ENCODE measurements around the gene PYCR2.
"Not testable (repeated sequence)": the region's sequence is repeated elsewhere in the genome, so short reads cannot be mapped to it uniquely, and the experiment has no call there.

PYCR2 gene

DNA sequence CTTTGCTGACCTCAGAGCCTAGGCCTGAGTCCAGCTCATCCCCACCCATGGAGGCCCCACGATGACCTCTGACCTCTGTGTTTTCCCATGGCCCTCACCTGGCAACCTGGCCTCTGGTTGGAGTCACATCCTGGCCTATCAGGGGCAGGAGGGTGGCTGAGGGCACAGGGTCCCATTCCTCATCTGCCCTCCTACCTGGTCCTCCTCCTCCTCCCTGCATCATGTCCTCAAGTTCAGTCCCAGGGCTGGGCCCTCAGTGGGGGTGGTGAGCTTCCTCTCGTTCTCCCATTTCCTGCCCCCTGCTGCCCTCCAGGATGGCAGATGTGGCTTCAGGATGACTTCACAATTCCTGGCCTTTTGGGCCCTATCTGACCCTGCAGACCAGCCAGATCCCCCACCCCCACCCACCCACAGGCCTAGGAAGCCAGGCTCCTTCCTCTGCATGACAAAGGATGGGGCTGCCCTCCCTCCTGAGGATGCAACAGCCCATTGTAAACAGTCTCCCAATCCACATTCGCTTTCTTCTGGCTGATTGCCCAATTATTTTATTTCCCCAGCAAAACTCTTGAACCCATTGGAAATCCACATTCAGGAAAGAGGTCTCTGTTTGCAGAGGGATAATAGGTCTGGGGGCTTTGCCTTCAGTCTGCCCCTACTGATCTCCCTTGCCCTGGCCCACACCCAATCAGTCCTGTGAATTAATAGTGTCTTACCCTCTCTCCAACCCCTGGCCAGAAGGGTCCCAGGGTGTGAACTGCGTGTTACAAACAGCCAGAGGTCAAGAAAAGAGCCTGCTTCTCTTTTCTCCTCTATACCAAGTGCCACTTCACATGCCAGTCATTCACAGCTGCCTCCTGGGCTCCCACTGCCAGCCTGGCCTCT, 24.8 kb downstream of the PYCR2 start:
- no peak overlapping the region for H3K4me3 ChIP-seq (ENCODE audit: low read length)
- DNase-seq (ENCODE audit: low read depth, low spot score) = no peak

DNA sequence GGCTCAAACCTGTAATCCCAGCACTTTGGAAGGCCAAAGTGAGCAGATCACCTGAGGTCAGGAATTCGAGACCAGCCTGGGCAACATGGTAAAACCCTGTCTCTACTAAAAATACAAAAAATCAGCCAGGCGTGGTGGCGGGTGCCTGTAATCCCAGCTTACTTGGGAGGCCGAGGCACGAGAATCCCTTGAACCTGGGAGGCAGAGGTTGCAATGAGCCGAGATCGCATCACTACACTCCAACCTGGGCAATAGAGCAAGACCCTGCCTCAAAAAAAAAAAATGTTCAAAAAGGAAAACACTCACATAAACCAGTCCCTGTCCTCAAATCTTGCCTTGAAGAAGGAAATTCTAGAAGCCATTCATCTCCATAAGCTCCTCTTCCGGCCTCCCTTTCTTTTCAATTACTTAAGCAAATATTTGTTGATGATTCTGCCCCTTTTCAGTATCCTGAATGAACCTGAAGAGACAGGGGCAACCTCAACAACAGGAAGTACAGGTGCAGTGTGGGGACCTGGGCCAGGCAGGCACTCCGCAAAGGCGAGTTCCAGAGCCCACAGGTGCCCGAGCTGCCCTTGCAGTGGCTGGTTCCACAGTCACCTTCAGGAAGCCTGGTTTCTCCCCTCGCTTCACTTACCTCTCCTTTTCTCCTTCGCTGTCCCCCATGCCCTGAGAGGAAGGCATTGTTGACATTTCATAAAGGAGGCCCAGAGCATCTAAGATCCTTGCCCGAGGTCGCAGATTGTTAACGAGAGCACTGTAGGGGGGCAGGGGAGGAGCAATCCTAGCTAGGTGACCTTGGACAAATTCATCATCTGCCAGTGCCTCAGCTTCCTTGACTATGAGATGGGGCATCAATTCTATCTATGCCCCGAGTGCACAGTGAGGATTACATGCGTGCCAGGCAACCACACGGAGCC, 26.2 kb downstream of the PYCR2 start:
- no peak overlapping the region for H3K4me3 ChIP-seq (ENCODE audit: low read length)
- no peak for DNase-seq (ENCODE audit: low read depth, low spot score)

DNA sequence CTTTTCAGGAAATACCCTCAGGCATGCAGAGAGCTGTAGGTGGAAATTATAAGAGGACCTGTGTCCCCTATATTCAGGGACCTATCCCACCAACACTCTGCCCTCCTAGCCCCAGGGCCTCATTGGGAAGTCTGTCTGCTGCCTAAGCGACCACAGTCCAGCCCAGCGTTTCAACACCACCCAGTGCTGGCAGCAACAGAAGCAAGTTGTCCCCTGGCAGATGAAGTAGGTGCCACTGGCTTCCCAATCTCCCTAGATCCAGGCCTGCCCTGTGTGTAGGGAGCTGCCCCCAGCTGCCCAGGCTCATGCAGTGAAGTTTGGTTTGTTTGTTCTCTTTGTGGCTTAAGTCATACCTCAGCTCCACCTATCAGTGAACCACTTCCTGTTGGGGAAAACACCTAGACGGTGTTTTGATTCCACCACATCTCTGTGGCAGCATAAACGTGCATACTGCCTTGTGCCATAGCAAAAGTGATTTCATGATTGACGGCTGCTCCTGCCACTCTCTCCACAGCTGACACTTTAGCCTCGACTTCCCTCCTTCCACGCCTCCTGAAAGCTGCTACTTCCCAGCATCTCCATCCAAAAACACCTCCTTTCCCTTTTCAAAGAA, 27.0 kb downstream of the PYCR2 start:
- peak; percentile 88 for DNase-seq (ENCODE audit: low read depth, low spot score)
- no peak overlapping the region for H3K4me3 ChIP-seq (ENCODE audit: low read length)

DNA sequence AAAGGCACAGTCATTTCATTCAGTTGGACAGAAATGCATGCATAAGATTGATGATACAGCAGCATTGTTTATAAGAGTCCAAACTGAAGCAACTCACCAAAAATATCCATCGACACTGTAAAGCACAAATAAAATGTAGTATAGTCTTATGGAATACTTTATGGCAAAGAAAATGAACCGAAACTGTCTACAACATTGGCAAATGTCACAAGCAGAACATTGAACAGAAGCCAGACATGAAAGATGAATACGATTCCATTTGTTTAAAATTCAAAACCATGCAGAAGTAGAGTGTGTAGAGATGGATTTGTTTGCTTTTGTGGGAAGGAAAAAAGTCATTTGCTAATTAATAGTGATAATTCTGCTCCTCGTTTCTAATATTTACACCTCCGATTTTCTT, 27.6 kb downstream of the PYCR2 start:
- no peak for DNase-seq (ENCODE audit: low read depth, low spot score)
- no peak overlapping the region for H3K4me3 ChIP-seq (ENCODE audit: low read length)

DNA sequence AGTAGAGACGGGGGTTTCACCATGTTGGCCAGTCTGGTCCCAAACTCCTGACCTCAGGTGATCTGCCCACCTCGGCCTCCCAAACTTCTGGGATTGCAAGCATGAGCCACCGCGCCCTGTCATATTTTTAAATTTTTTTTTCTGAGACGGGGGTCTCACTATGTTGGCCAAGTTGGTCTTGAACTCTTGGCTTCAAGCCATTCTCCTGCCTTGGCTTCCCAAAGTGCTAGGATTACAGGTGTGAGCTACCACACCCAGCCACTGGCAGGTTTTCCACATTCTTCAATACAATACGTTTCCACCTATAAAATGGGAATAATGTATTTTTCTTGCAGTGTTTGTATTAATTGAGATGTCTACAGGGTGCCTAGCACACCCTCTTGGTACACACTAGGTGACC, 31.7 kb downstream of the PYCR2 start:
- no peak for DNase-seq (ENCODE audit: low read depth, low spot score)
- no peak overlapping the region for H3K4me3 ChIP-seq (ENCODE audit: low read length)

DNA sequence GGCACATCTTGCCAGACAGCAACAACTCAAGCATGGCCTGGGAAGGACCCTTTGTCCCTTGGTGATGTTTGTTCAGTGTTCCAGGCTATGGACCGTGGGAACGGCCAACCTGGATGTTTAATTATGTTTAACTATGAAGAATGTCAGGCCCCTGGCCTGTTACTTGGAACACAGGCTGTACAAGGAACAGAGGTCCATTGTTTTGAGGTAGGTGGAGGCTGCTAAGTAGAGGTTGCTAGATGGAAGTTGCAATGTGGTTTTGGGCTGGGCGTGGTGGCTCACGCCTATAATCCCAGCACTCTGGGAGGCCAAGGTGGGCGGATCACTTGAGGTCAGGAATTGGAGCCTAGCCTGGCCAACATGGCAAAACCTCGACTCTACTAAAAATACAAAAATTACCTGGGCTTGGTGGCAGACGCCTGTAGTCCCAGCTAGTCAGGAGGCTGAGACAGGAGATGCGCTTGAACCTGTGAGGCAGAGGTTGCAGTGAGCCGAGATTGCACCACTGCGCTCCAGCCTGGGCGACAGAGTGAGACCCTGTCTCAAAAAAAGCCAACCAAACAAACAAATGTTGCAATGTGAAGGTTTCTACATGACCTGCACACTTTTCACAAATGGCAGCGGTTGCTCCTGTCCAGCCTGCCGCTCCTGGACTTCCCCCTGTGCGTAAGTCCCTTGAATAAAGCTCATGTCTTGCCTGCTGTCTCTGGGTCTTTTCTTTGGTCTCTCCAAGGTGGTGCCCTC, 32.6 kb downstream of the PYCR2 start:
- no peak overlapping the region for H3K4me3 ChIP-seq (ENCODE audit: low read length)
- no peak for DNase-seq (ENCODE audit: low read depth, low spot score)

DNA sequence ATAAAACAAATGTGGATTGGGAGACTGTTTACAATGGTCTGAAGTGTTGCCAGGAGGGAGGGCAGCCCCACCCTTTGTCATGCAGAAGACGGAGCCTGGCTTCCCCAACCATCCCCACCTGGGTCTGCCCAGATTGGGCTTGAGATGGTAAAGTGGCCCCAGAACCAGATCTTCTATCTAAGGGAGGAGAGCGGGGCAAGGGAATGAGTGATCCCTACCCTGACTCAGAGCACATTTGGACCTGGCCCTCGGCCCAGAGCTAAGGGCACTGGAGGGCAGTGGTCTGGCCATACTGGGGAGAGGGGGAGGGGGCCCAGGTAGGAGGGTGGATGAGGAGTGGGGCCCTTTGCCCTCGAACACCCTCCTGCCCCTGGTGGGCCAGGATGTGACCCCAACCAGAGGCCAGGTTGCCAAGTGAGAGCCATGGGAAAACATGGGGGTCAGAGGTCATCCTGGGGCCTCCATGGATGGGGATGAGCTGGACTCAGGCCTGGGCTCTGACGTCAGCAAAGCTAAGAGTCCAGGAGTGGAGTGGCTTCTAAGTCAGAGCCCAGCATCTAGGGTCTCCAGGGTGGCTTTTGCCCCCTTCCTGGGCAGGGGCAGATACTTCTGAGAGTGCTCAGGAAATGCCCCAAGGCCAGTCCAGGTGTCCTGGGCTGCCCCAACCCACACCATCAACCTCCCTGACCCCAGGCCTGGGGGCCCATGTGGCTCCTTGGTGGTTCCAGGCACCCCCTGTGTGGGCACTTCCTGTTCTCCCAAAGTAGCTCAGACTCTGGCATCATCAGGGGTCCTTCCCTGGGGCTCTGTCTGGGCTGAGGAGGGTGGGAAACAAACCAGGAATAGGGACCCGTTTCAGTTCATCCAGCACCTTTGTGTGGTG, 33.5 kb downstream of the PYCR2 start:
- DNase-seq (ENCODE audit: low read depth, low spot score) = no peak
- H3K4me3 ChIP-seq (ENCODE audit: low read length) = no peak overlapping the region

DNA sequence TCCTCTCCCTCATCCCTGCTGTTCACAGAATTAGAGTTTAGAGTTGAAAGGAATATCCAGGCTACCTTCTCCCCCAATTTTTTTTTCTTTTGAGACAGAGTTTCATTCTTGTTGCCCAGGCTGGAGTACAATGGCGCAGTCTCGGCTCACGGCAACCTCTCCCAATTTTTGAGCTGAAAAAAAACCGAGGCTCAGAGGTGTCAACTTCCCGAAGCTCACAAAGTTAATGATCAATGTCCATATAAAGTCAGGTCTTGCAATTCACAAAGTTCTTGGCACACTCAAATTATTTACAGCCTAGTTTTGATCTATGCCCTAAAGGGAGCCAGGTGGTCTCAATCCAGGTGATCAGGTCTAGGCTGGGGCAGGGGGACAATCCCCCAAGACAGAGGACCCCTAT, 34.3 kb downstream of the PYCR2 start:
- DNase-seq (ENCODE audit: low read depth, low spot score) = no peak
- no peak overlapping the region for H3K4me3 ChIP-seq (ENCODE audit: low read length)

DNA sequence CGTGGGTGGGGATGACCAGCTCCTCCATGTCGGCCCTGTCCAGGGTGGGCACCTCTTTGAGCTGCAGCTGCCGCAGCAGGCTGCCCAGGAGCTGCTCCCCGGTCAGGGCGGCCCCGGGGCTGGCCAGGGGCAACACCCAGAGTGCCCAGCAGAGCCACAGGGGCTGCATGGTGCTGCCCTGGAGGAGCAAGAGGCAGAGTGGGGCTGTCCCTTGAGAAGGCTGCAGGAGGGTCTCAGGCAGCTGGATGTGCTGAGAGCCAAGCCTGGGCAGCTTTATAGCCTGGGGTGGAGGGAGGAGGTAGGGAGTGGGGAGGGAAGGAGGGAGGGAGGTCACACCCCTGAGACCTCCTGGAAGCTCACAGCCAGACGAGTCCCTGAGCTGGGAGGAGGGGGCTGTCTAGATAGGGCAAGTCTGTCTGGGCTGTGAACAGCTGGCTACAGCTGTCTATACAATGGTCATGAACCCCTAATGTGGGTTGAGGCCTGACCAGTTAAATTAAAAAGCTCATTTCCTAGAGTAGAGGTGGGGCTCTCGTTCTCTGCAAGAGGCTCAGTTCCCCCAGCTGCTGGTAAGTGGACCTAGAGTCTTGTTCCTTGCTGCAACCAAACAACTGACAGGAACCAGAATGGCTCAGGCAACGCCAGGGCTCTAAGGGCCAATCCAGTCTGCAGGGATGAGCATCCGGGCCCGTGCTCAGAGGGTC, 35.0 kb downstream of the PYCR2 start, which contains the start of gene LEFTY1:
Gene LEFTY1, minus strand, starts transcription at position 249 of the 704 bp plus-strand sequence. Its CDS starts 80 bp downstream, at position 169.
- no peak for DNase-seq (ENCODE audit: low read depth, low spot score)
- H3K4me3 ChIP-seq (ENCODE audit: low read length) = no peak within 1 kb of the TSS

DNA sequence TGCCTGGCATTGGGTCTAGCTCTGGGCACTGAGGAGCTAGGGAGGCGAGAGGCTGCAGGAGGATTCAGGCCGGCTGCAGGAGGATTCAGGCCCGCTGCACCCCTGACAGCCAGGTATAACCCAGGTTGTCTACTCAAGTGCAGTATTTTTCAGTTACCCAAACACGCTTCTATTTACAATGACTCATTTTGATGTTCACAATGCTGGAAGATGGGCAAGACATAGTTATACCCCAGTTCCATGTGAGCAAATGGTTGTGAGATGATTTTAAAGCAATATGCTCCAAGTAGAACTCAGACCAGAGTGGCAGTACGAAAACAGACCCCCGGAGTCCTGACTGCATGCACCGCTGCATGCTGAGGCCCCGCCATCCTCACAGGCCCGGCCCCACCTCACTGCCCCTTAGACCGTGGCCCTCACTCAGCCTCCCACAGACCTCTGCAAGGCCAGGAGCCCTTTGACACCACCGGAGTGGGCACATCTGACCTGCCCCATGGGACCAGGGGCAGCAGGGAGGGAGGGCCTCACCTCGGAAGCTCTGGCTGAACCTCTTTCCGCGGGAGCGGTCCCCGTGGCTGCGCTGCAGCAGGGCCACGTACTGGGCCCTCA, 35.7 kb downstream of the PYCR2 start:
- no peak for DNase-seq (ENCODE audit: low read depth, low spot score)
- no peak overlapping the region for H3K4me3 ChIP-seq (ENCODE audit: low read length)

DNA sequence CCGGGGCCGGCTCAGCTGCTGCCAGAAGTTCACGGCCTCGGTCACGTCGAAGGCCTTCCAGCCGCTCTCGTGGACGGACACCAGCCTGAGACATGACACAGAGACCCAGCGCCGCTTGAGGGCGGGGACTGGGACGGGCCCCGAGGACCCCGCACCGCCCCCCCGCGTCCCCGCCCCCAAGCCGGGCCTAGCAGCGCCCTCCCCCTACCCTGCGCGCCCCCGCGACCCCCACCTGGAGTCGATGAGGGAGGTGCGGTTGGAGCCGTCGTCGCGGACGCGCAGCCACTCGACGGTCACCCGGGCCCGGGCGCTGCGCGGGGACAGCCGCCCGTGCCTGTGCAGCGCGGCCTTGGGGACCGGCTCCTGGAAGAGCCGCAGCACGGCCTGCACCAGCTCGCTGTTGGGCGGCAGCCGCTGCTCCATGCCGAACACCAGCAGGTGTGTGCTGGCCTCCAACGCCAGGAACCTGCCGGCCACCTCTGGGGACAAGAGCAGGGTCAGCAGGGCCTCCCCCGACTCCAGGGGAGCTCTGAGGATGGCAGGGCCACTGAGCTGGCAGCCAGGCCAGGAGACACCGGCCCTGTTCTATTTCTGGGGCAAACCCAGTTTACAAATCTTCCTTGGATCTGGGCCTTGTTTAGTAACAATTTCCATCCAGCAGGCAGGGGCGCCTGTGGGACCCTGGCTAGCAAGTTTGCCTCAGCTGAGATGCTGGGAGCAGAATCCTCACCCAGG, 36.3 kb downstream of the PYCR2 start:
- H3K4me3 ChIP-seq (ENCODE audit: low read length); DNase-seq (ENCODE audit: low read depth, low spot score): not testable (repeated sequence)

DNA sequence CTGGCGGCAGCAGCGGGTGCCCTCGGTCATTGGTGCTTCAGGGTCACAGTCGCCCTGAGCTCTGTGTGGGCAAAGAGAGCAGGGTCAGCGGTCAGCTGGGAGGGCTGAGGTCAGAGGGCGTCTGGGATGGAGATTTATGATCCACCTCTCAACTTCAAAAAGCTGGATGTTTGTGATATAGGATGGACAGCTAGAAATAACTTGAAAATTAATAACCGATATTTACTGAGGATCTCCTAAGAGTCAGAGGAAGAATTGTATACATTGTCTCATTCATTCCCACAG, 37.1 kb downstream of the PYCR2 start:
- H3K4me3 ChIP-seq (ENCODE audit: low read length) = no peak overlapping the region
- DNase-seq (ENCODE audit: low read depth, low spot score) = no peak

DNA sequence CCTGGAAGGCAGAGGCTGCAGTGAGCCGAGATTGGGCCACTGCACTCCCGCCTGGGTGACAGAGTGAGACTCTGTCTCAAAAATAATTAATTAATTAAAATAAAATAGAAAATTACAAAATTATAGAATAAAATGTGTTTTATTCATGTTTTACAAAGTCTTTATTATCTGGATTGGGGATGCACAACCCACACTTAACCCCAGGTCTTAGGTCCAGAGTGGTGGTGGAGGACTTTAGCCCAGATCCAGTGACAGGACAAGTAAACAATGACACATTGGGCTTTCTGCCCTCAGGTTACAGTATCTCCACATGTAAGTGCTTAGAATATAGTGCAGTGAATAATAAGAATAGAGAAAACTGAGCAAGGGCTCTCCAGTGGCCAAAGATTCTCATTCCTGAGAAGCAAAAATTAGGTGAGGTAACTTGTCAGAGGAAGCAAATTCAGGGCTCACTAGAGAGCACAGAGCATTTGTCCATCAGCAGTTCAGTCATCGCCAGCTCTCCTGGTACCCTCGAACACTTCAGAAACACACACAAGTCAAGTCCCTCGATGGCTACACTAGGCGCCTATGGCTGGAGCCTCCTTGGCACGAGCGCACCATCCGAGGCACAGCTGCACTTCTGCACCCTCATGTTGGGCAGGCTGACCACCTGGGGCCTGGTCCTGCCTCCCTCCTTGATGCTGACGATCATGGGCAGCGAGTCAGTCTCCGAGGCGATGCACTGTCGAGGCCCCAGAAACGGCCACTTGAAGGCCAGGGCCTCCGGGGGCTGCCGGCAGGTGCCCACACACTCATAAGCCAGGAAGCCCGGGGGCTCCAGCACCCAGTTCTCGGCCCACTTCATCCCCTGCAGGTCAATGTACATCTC, 37.7 kb downstream of the PYCR2 start:
- no peak for DNase-seq (ENCODE audit: low read depth, low spot score)
- H3K4me3 ChIP-seq (ENCODE audit: low read length) = no peak overlapping the region

DNA sequence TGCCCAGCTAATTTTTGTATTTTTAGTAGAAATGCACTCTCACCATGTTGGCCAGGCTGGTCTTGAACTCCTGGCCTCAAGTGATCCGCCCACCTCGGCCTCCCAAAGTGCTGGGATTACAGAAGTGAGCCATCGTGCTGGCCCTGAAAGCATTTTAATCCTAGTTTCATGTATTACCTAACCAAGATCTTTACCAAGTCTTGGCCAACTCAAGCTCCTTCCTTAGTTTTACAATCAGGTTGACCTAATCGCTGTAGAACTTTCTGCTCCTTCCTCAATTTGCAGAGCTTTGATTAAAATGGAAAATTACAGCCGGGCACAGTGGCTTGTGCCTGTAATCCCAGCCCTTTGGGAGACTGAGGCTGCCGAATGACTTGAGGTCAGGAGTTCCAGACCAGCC, 38.7 kb downstream of the PYCR2 start:
- no peak for DNase-seq (ENCODE audit: low read depth, low spot score)
- H3K4me3 ChIP-seq (ENCODE audit: low read length) = no peak overlapping the region

DNA sequence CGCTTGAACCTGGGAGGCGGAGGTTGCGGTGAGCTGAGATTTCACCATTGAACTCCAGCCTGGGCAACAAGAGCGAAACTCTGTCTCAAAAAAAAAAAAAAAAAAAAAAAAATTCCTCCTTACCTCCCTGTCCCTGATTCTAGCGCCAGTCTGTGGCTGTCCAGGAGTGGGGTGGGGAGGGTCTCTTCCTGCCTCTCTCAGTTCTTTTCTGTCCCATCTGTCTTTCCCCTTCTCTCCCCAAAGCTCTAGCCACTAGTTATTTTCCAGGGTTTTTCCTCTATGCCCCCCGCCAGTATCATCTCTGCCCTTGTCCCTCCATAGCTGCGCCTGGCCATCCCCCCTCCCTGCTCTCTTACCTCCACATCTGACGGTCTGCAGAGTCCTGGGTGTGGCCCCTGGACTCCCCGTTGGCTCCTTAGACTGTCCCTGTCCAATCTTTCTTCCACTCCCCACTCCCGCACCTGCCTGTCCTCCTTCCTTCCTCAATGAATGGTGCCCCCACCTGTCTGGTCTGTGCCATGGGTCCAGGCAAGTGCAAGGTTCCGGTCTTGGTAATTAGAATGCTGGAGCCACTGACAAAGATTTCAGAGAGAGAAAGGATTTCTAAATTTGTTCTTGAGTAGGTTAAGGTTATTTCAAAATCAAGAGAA, 40.3 kb downstream of the PYCR2 start:
- no peak for DNase-seq (ENCODE audit: low read depth, low spot score)
- no peak overlapping the region for H3K4me3 ChIP-seq (ENCODE audit: low read length)

All from Jurkat, Clone E6-1 (cell line).